Testis (tissue), 3 donors: ENCODE measurements around the gene VAMP5. TPM values are rescaled to one million over a fixed set of nuclear protein-coding genes. Genes with fewer than 3 reads are reported as not detected.
"Not testable (repeated sequence)": the region's sequence is repeated elsewhere in the genome, so short reads cannot be mapped to it uniquely, and the experiment has no call there.

Experiments used
- DNase-seq: peaks from one replicate; pipeline ENCODE4 v3.0.0-alpha.2; 2019
- H3K27ac ChIP-seq, 2 donors: fragments of 200-600 bp; sonication (generic); one replicate each; pipeline ENCODE4 v1.5.1; 2019
- H3K27me3 ChIP-seq: fragments of 200-600 bp; sonication (generic); one replicate; pipeline ENCODE4 v1.5.1; 2019
- H3K36me3 ChIP-seq: fragments of 200-600 bp; sonication (generic); one replicate; pipeline ENCODE4 v1.5.1; 2017; ENCODE audit warnings: low read depth; ENCODE audit errors: missing control alignments
- H3K4me1 ChIP-seq: fragments of 200-600 bp; sonication (generic); one replicate; pipeline ENCODE4 v1.5.1; 2019
- H3K4me3 ChIP-seq, 2 donors: fragments of 200-600 bp; sonication (generic); one replicate each; pipeline ENCODE4 v1.5.1; 2017 to 2019
- H3K9me3 ChIP-seq: fragments of 200-600 bp; sonication (generic); one replicate; pipeline ENCODE4 v1.5.1; 2017
- POLR2A ChIP-seq: fragments of 450-650 bp; IDR thresholded peaks from one replicate; pipeline ENCODE4 v1.6.1; 2017; ENCODE audit warnings: antibody characterized with exemption, mild to moderate bottlenecking, moderate library complexity
- WGBS, 2 donors: methylation state at CpG; one replicate each; pipeline ENCODE4 v1.1.5; 2018; 5-methylcytosine and 5-hydroxymethylcytosine counted together
- intact Hi-C: fragments of 100-400 bp; cut with DNase I; formaldehyde crosslinking; loops from one replicate; pipeline ENCODE4 v1.15.1; 2023; ENCODE audit warnings: low total_unique reads
- polyA plus RNA-seq: library from polyadenylated mRNA; stranded (reverse); fragments of 350-450 nt; fragmentation: Illumina TruSeq; extraction: RNeasy Lipid Tissue Mini Kit (QIAGEN cat#74804); gene quantifications from one replicate; pipeline ENCODE4 v1.2.3, GENCODE V29; 2014; ENCODE audit warnings: low read depth, low replicate concordance; ENCODE audit not compliant: insufficient read depth
- total RNA-seq, 2 donors: library from RNA; depleted of rRNA; stranded (reverse); fragments of >200 nt; gene quantifications; one replicate each; pipeline ENCODE4 v1.2.3, GENCODE V29; 2016
- TF ChIP-seq, protein P1 (sequence below), 3 experiments: fragments of 450-650 bp in 2 of 3; fragments of 200-600 bp in 1 of 3; sonication (generic) in 1 of 3; IDR thresholded peaks; one replicate each; pipeline ENCODE4 v1.5.1; 2016 to 2019; ENCODE audit warnings: antibody characterized with exemption in 3 of 3, mild to moderate bottlenecking in 2 of 3, moderate library complexity in 1 of 3

Gene VAMP5
- total and polyA plus RNA-seq, 3 donors from 2014 or later, result 4.9 to 36.8 (median 17.5) TPM

DNA sequence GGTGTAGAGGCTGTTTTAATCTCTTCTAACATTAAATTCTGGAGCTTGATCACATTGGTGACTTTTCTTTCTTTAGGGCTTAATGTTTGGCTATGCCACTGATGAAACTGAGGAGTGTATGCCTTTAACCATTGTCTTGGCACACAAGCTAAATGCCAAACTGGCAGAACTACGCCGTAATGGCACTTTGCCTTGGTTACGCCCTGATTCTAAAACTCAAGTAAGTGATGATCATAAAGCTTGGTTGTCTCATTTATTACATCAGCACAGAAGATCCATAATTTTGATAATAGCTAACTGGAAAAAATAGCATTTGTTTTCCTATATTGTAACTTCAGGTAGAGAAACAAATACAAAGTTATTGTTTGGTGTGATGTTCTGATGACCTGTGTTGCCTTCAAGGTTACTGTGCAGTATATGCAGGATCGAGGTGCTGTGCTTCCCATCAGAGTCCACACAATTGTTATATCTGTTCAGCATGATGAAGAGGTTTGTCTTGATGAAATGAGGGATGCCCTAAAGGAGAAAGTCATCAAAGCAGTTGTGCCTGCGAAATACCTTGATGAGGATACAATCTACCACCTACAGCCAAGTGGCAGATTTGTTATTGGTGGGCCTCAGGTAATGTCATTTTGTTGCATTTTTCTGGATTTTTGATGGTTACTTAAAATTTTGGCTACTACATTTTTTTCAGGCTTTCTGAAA lies 42.3 kb upstream of the VAMP5 start:
- intact Hi-C loops, result no loop called here
- Histone ChIP-seq H3K36me3 (no peaks in the 10 kb centered on the region), H3K27me3 (no peaks in the 10 kb centered on the region), H3K4me3 (no peak overlapping the region), H3K4me1 (peaks cover 23% of the 10 kb centered on the region), H3K9me3 (no peaks in the 10 kb centered on the region), H3K27ac (peak overlapping the region in 1 of 2 donors; percentile 99)
- TF ChIP-seq, protein P1, sequence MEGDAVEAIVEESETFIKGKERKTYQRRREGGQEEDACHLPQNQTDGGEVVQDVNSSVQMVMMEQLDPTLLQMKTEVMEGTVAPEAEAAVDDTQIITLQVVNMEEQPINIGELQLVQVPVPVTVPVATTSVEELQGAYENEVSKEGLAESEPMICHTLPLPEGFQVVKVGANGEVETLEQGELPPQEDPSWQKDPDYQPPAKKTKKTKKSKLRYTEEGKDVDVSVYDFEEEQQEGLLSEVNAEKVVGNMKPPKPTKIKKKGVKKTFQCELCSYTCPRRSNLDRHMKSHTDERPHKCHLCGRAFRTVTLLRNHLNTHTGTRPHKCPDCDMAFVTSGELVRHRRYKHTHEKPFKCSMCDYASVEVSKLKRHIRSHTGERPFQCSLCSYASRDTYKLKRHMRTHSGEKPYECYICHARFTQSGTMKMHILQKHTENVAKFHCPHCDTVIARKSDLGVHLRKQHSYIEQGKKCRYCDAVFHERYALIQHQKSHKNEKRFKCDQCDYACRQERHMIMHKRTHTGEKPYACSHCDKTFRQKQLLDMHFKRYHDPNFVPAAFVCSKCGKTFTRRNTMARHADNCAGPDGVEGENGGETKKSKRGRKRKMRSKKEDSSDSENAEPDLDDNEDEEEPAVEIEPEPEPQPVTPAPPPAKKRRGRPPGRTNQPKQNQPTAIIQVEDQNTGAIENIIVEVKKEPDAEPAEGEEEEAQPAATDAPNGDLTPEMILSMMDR (IDR thresholded peaks at IDR 0.05), result no peak
- TF ChIP-seq POLR2A, result no peak
- WGBS, 2 donors, result 58 to 63% methylated on average over 5 of the region's 5 CpGs
- no peak for DNase-seq

- H3K36me3 ChIP-seq, result no peaks in the 10 kb centered on the region
- no peak for TF ChIP-seq POLR2A
- TF ChIP-seq, protein P1 (IDR thresholded peaks at IDR 0.05), result no peak
- WGBS, 2 donors, result 80 to 81% methylated on average over 4 of the region's 4 CpGs
- H3K27me3 ChIP-seq, result no peaks in the 10 kb centered on the region
- no peak for DNase-seq
- peak overlapping the region in 1 of 2 donors; percentile 18 for H3K27ac ChIP-seq
- intact Hi-C loops, result no loop called here
- no peaks in the 10 kb centered on the region for H3K9me3 ChIP-seq
- no peak overlapping the region for H3K4me3 ChIP-seq
- peaks cover 15% of the 10 kb centered on the region for H3K4me1 ChIP-seq
Observed at GRCh38 chr2:85542777-85543176, 41.5 kb upstream of the VAMP5 start.

GRCh38 chr2:85544254-85544691 lies 40.0 kb upstream of the VAMP5 start:
- H3K27ac ChIP-seq, DNase-seq, H3K4me3 ChIP-seq, H3K27me3 ChIP-seq, H3K9me3 ChIP-seq, H3K36me3 ChIP-seq, intact Hi-C loops: not testable (repeated sequence)
- H3K4me1 ChIP-seq, result peaks cover 15% of the 10 kb centered on the region
- 72 to 85% methylated on average over 3 of the region's 3 CpGs for WGBS, 2 donors

- intact Hi-C loops, H3K36me3 ChIP-seq: not testable (repeated sequence)
- peaks cover 15% of the 10 kb centered on the region for H3K4me1 ChIP-seq
Observed at GRCh38 chr2:85544915-85545779, 39.1 kb upstream of the VAMP5 start.

DNA sequence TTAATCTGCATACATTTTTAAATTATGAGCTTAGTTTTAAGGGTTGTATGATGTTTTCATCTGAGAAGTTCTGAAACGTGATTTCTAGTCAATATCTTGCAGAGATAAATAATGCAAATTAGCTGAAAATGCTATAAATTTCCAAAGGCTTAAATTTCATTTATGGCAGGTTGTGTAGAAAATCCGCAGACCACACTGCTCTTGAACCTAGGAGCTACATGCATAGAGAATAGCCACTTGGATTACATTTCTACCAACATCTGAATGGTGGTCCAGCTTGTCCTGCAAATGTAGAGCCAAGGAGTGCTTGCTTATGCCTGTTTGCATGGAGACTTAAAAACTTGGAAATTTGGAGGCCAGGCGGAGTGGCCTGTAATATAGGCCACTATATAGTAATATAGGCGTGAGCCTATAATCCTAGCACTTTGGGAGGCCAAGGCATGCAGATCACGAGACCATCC lies 38.4 kb upstream of the VAMP5 start:
- intact Hi-C loops, result no loop called here
- Histone ChIP-seq H3K36me3 (no peaks in the 10 kb centered on the region), H3K27ac (no peak overlapping the region), H3K4me3 (no peak overlapping the region), H3K9me3 (no peaks in the 10 kb centered on the region), H3K27me3 (no peaks in the 10 kb centered on the region), H3K4me1 (peaks cover 12% of the 10 kb centered on the region)
- WGBS, 2 donors, result 74 to 85% methylated on average over 5 of the region's 5 CpGs
- TF ChIP-seq, protein P1 (IDR thresholded peaks at IDR 0.05), result no peak
- no peak for TF ChIP-seq POLR2A
- no peak for DNase-seq

More at GRCh38 chr2:85544915-85545779, 39.1 kb upstream of the VAMP5 start:
- not testable (repeated sequence) for H3K27me3 ChIP-seq, H3K4me3 ChIP-seq, DNase-seq, H3K9me3 ChIP-seq, H3K27ac ChIP-seq
- WGBS, 2 donors, result 81 to 83% methylated on average over 5 of the region's 5 CpGs
